Sigmoid colon (tissue), 4 donors: ENCODE results near the gene ARHGAP44.

Source experiments
- EP300 ChIP-seq, 4 donors: sonication (generic); formaldehyde crosslinking; IDR thresholded peaks; one replicate each; pipeline ENCODE4 v1.6.1; 2017; ENCODE audit warnings: antibody characterized with exemption in 4 of 4
- POLR2A ChIP-seq, 2 donors: fragments of 450-650 bp; IDR thresholded peaks; one replicate each; pipeline ENCODE4 v1.6.1; 2016; ENCODE audit warnings: antibody characterized with exemption in 2 of 2, mild to moderate bottlenecking in 2 of 2, moderate library complexity in 2 of 2
- POLR2AphosphoS5 ChIP-seq, 4 donors: sonication (generic); formaldehyde crosslinking; IDR thresholded peaks; one replicate each; pipeline ENCODE4 v1.6.1; 2017; ENCODE audit warnings: antibody characterized with exemption in 4 of 4
- TF ChIP-seq, protein P1 (sequence below), 4 experiments: fragments of 450-650 bp in 3 of 4; fragments of 200-600 bp in 1 of 4; IDR thresholded peaks; one replicate each; pipeline ENCODE4 v1.5.1; 2016 to 2019; ENCODE audit warnings: antibody characterized with exemption in 4 of 4, mild to moderate bottlenecking in 3 of 4, moderate library complexity in 2 of 4

DNA sequence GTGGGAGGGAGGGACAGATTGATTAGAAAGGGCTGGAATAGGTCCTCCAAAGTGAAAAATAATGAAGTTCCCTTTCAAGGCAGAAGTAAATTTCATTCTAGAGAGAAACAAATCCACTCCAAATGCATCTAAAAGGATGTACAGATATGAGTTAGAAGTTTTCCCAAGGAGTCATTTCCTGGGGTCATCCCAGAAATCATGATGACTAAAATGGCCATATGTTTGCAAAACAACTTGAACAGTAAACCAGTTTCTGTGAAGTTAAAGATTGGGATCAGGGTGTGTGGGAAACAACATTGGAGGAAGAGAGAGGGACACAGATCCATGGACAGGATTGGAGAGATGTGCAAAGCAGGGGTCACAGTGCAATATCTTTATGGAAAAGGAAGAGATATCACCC lies 32.5 kb upstream of the ARHGAP44 start:
- TF ChIP-seq, protein P1, sequence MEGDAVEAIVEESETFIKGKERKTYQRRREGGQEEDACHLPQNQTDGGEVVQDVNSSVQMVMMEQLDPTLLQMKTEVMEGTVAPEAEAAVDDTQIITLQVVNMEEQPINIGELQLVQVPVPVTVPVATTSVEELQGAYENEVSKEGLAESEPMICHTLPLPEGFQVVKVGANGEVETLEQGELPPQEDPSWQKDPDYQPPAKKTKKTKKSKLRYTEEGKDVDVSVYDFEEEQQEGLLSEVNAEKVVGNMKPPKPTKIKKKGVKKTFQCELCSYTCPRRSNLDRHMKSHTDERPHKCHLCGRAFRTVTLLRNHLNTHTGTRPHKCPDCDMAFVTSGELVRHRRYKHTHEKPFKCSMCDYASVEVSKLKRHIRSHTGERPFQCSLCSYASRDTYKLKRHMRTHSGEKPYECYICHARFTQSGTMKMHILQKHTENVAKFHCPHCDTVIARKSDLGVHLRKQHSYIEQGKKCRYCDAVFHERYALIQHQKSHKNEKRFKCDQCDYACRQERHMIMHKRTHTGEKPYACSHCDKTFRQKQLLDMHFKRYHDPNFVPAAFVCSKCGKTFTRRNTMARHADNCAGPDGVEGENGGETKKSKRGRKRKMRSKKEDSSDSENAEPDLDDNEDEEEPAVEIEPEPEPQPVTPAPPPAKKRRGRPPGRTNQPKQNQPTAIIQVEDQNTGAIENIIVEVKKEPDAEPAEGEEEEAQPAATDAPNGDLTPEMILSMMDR (IDR thresholded peaks at IDR 0.05): no peak
- TF ChIP-seq POLR2A (IDR thresholded peaks at IDR 0.05) (no peak), POLR2AphosphoS5 (IDR thresholded peaks at IDR 0.05) (no peak), EP300 (IDR thresholded peaks at IDR 0.05) (no peak)
